DOHH2 (cell line): Measurements from ENCODE around the gene CPED1.
"Not testable (repeated sequence)": the region's sequence is repeated elsewhere in the genome, so short reads cannot be mapped to it uniquely, and the experiment has no call there.

Source experiments
- H3F3A ChIP-seq: fragments of 200-600 bp; sonication (generic), shearing (Covaris generic); 2 replicates; pipeline ENCODE4 v1.6.0; 2016; ENCODE audit warnings: antibody characterized with exemption, mild to moderate bottlenecking; ENCODE audit not compliant: control insufficient read depth, insufficient read depth
- H3K27ac ChIP-seq: fragments of 200-600 bp; sonication (generic); 2 replicates; pipeline ENCODE4 v1.5.1; 2014; ENCODE audit warnings: low read depth, mild to moderate bottlenecking, low read length, moderate library complexity
- H3K27me3 ChIP-seq: fragments of 200-600 bp; sonication (generic); 2 replicates; pipeline ENCODE4 v1.6.1; 2014; ENCODE audit warnings: mild to moderate bottlenecking, low read length, mixed read lengths; ENCODE audit not compliant: control insufficient read depth
- H3K36me3 ChIP-seq: fragments of 200-600 bp; sonication (generic); 2 replicates; pipeline ENCODE4 v1.6.1; 2014; ENCODE audit warnings: mild to moderate bottlenecking, low read length, moderate library complexity, mixed read lengths; ENCODE audit not compliant: control insufficient read depth
- H3K4me1 ChIP-seq: fragments of 200-600 bp; sonication (generic); 2 replicates; pipeline ENCODE4 v1.6.1; 2014; ENCODE audit warnings: mild to moderate bottlenecking, low read length, mixed read lengths; ENCODE audit not compliant: control insufficient read depth
- H3K4me2 ChIP-seq: fragments of 200-600 bp; sonication (generic); 2 replicates; pipeline ENCODE4 v1.6.0; 2014; ENCODE audit warnings: mild to moderate bottlenecking, low read length, moderate library complexity
- H3K4me3 ChIP-seq: fragments of 200-600 bp; sonication (generic); 2 replicates; pipeline ENCODE4 v1.5.1; 2014; ENCODE audit warnings: mild to moderate bottlenecking, low read length, mixed read lengths
- H3K79me2 ChIP-seq: fragments of 200-600 bp; sonication (generic); 2 replicates; pipeline ENCODE4 v1.6.1; 2014; ENCODE audit warnings: mild to moderate bottlenecking, low read length, mixed read lengths; ENCODE audit not compliant: control insufficient read depth
- H3K9me2 ChIP-seq: fragments of 200-600 bp; sonication (generic); replicated peaks from 2 replicates; pipeline ENCODE4 v1.6.1; 2014; ENCODE audit warnings: mild to moderate bottlenecking, low read length, mixed read lengths; ENCODE audit not compliant: control insufficient read depth
- H3K9me3 ChIP-seq: fragments of 200-600 bp; sonication (generic); 2 replicates; pipeline ENCODE4 v1.6.1; 2014; ENCODE audit warnings: antibody characterized with exemption, low read length, mixed read lengths; ENCODE audit not compliant: control insufficient read depth, insufficient read depth
- H4K20me1 ChIP-seq: fragments of 200-600 bp; sonication (generic); 2 replicates; pipeline ENCODE4 v1.6.0; 2014; ENCODE audit warnings: low read depth, mild to moderate bottlenecking, antibody characterized with exemption, low read length, moderate library complexity; ENCODE audit not compliant: control insufficient read depth, insufficient read depth
- EZH2phosphoT487 ChIP-seq: fragments of 200-600 bp; sonication (generic); IDR thresholded peaks from 2 replicates; pipeline ENCODE4 v1.6.1; 2017; ENCODE audit warnings: borderline replicate concordance, mild to moderate bottlenecking, antibody characterized with exemption, low read length, moderate library complexity, mixed read lengths
- TF ChIP-seq, protein P1 (sequence below): fragments of 200-600 bp; sonication (generic); IDR thresholded peaks from one replicate; pipeline ENCODE4 v1.5.1; 2014; ENCODE audit warnings: antibody characterized with exemption, mild to moderate bottlenecking, low read depth, low read length; ENCODE audit not compliant: poor library complexity, severe bottlenecking

Gene CPED1

GRCh38 chr7:121119047-121119446 is 130.5 kb downstream of the CPED1 start:
- Histone ChIP-seq H3K27me3 (no peaks in the 10 kb centered on the region), H3F3A (no peaks in the 10 kb centered on the region), H3K9me3 (no peaks in the 10 kb centered on the region), H3K4me2 (no peak overlapping the region), H3K4me1 (no peaks in the 10 kb centered on the region), H3K79me2 (no peaks in the 10 kb centered on the region), H3K9me2 (no peaks in the 10 kb centered on the region), H3K4me3 (no peak overlapping the region), H4K20me1 (no peaks in the 10 kb centered on the region), H3K27ac (no peak overlapping the region), H3K36me3 (no peaks in the 10 kb centered on the region)
- TF ChIP-seq, protein P1, sequence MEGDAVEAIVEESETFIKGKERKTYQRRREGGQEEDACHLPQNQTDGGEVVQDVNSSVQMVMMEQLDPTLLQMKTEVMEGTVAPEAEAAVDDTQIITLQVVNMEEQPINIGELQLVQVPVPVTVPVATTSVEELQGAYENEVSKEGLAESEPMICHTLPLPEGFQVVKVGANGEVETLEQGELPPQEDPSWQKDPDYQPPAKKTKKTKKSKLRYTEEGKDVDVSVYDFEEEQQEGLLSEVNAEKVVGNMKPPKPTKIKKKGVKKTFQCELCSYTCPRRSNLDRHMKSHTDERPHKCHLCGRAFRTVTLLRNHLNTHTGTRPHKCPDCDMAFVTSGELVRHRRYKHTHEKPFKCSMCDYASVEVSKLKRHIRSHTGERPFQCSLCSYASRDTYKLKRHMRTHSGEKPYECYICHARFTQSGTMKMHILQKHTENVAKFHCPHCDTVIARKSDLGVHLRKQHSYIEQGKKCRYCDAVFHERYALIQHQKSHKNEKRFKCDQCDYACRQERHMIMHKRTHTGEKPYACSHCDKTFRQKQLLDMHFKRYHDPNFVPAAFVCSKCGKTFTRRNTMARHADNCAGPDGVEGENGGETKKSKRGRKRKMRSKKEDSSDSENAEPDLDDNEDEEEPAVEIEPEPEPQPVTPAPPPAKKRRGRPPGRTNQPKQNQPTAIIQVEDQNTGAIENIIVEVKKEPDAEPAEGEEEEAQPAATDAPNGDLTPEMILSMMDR, result no peak
- TF ChIP-seq EZH2phosphoT487, result no peak

DNA sequence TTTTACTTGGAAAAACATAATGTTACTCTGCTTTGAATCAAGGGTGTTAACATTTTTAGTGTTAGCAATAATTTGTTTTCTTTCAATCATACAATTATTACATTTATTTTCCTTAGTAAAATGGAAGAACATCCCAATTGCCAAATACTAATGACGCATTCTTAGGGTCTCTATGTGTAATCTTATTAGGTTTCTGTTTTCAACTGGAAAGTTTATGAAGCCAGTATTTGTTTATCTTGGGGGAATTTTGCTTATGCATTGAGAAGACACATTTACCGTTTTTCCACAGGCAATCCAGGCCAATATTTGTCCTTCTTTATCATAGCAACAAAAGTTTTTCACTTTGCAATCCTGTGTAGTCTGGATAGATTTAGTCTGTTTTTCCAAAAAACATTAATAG is 134.5 kb downstream of the CPED1 start:
- no peak overlapping the region for H3K4me2 ChIP-seq
- no peak overlapping the region for H3K27ac ChIP-seq
- H3F3A ChIP-seq, result no peaks in the 10 kb centered on the region
- no peaks in the 10 kb centered on the region for H3K27me3 ChIP-seq
- H3K9me2 ChIP-seq, result no peaks in the 10 kb centered on the region
- no peaks in the 10 kb centered on the region for H3K36me3 ChIP-seq
- no peak for TF ChIP-seq EZH2phosphoT487
- TF ChIP-seq, protein P1, result no peak
- H3K79me2 ChIP-seq, result no peaks in the 10 kb centered on the region
- no peaks in the 10 kb centered on the region for H3K9me3 ChIP-seq
- H4K20me1 ChIP-seq, result no peaks in the 10 kb centered on the region
- H3K4me1 ChIP-seq, result no peaks in the 10 kb centered on the region
- H3K4me3 ChIP-seq, result no peak overlapping the region

GRCh38 chr7:121125454-121125853 is 136.9 kb downstream of the CPED1 start:
- not testable (repeated sequence) for H3K4me2 ChIP-seq, H3K4me3 ChIP-seq, H3K9me3 ChIP-seq, H3F3A ChIP-seq, H3K79me2 ChIP-seq, H3K27ac ChIP-seq, H4K20me1 ChIP-seq, H3K27me3 ChIP-seq, H3K4me1 ChIP-seq, H3K9me2 ChIP-seq, H3K36me3 ChIP-seq

- no peak overlapping the region for H3K4me3 ChIP-seq
- H3K4me2 ChIP-seq, result no peak overlapping the region
- no peaks in the 10 kb centered on the region for H3K79me2 ChIP-seq
- no peaks in the 10 kb centered on the region for H3K27me3 ChIP-seq
- no peaks in the 10 kb centered on the region for H3F3A ChIP-seq
- peaks cover 2% of the 10 kb centered on the region for H3K4me1 ChIP-seq
- H4K20me1 ChIP-seq, result no peaks in the 10 kb centered on the region
- no peak overlapping the region for H3K27ac ChIP-seq
- H3K36me3 ChIP-seq, result no peaks in the 10 kb centered on the region
- H3K9me3 ChIP-seq, result no peaks in the 10 kb centered on the region
- TF ChIP-seq EZH2phosphoT487, result no peak
- TF ChIP-seq, protein P1, result no peak
- no peaks in the 10 kb centered on the region for H3K9me2 ChIP-seq
Measured at GRCh38 chr7:121126201-121126600, 137.7 kb downstream of the CPED1 start.
